GM18505 (cell line): Measurements from ENCODE around the gene KCTD5.

Source experiments
- ATAC-seq: cut with Tn5 transposase; IDR thresholded peaks from one replicate; pipeline ENCODE4 v1.9.1; 2021; ENCODE audit not compliant: unreplicated experiment
- POLR2A ChIP-seq: IDR thresholded peaks from 4 replicates; pipeline ENCODE4 v1.6.1; 2011; ENCODE audit warnings: borderline replicate concordance; ENCODE audit not compliant: insufficient read depth, insufficient read length; ENCODE audit errors: extremely low read depth

The KCTD5 gene

DNA sequence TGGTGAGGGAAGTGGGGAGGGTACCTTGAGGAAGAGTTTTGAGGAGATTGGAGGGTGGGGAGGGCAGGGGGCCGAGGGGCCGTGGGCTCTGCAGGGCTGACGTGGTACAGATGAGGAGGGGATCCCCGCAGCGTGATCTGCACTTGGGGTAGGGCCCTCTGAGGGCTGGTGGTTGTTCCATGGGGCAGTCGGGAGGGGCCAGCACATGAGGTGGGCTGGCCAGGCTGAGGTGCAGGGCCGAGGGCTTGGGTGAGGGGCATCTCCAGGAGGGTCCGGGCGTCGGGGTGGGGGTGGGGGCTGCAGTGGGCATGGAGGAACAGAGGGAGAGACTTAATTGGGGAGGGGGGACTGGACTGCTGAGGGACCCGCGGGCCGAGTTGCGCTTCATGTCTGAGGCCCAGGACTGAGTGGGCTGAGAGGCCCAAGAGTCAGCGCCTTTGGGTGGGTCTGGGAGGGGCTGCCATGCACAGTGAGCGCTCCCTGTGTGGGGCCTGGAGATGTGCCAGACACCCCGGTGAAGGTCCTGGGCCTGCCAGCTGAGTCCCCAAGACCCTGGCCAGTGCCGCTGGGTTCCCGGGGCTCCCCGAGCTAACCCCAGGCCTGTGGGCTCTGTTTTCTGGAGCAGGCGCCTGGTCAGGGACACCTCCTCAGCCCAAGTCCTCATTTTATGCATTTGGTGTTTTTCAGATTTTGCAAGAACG is 24.4 kb downstream of the KCTD5 start:
- no peak for ATAC-seq
- no peak for TF ChIP-seq POLR2A

DNA sequence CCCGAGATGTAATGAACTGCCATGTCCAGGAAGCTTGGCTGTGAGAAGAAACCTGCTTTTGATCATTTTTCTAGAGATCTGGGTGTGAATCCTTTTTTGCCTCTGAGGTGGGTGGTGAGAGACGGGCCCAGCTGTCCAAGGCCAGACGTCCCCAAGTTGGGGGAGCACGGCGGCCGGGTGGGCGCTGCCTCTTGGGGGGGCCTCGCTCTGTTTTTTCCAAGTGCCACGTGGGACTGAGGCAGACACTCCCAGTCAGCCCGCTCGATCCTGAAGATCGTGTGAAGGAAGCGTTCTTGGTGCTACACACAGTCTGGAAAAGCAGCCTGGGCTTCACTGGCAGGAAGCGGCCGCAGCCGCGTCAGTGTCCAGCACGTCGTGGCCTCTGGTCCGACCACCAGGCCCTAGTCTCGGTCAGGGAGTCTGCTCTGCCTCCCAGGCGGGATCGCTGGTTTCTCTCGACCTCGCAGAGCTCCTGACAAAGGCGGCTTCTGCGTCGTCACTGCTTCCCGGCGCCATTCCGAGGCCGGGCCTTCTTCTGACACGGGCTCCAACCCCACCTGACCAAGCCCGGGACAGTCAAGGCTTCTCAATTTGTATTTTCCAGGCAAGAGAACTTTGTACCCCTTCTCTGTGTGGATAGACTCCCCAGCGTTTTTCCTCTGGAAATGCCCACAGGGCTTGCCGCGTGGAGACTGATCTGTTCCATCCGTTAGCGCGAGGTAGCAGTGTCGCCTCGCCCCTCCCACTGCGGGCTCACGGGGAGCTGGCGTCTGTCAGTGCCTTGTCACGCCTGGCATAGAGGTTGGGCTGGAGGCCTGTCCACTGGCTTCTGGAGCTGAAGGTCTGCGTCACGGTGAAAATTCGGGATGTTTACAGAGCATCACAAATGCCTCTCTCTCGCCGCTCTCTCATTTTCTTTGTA is 25.3 kb downstream of the KCTD5 start:
- no peak for ATAC-seq
- TF ChIP-seq POLR2A, result no peak

GRCh38 chr16:2708290-2708639 is 25.9 kb downstream of the KCTD5 start:
- no peak for TF ChIP-seq POLR2A
- ATAC-seq, result no peak

DNA sequence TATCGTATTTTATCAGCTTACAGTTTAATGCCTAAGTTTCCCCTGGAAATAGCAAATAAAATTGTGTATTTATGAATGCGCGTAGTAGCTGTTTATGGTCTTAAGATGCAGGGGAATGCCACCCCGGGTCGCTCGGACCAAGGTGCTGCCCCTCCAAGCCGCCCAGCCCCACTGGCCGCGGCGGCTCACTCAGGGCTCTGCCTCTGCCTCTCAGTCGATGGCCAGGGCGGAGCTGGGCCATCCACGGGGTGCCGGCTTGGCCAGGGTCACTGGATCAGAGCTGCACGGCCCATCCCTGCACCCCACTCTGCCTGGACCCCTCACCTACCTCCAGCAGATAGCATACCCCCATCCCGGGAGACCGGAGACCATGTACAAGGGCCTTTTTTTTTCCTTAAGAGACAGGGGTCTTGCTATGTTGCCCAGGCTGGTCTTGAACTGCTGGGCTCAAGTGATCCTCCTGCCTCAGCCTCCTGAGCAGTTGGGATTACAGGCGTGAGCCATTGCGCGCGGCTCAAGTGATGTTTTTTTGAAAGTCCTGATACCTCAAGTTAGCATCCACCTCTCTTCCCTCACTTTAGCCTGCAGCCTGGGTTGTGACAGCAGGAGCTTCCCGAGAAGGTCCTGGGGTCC is 26.7 kb downstream of the KCTD5 start:
- TF ChIP-seq POLR2A, result no peak
- ATAC-seq, result no peak

- no peak for TF ChIP-seq POLR2A
- ATAC-seq, result no peak
Observed at GRCh38 chr16:2709588-2709984, 27.3 kb downstream of the KCTD5 start.

DNA sequence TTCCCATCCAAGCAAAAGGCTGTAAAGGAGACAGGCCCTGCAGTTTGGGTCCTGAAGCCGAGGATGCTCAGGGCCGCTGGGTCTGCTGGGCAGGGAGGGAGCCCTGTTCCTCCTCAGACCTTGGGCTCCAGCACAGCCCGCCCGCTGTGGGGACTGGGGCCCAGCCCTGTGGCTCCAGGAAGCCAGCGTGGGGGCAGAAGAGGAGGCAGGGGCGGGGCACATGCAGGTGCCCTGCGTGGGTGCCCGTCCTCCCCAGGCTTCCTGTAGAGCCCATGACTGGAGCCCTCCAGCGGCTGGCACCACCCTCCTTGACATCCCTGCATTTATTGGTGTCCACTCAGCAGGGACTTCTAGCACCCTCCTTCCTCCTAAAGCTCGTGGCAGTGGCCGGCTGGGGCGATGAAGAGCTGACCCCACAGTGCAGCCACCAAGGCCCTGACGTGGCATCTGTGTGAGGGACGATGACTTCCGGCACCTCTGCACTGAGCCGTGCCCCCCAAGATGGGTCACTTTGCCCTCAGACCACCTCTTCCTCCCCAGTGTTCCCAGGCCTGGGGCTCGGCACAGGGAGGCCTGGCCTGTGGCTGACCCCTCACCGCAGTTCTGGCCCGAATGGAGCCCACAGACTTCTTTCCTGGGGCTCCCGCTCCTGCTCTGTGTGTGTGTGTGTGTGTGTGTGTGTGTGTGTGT is 27.8 kb downstream of the KCTD5 start:
- no peak for TF ChIP-seq POLR2A
- ATAC-seq, result no peak

DNA sequence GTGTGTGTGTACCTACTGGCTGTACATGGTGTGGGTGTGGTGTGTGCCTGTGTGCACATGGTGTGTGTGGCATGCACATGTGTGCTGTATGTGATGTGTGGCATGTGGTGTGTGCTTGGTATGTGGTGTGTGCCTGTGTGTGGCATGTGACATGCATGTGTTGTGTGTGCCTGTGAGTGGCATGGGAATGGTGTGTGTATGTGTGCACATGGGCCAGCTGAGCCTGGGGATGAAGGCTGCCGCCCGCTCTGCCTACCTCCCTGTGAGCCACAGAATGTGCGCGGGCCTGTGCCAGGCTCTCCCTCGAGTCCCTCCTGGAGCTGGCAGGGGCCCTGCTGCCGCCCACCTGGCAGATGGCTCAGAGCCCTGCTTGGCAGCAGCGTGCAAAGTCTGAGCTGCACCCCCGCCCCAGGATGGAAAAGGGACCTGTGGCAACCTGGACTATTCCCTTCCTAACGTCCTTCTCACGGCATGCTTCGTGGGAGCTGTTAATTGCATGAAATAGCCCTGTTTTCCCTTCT is 28.4 kb downstream of the KCTD5 start:
- no peak for TF ChIP-seq POLR2A
- ATAC-seq, result no peak

GRCh38 chr16:2711370-2712062 is 29.2 kb downstream of the KCTD5 start:
- ATAC-seq, result no peak

GRCh38 chr16:2712063-2712441 is 29.7 kb downstream of the KCTD5 start:
- no peak for ATAC-seq
- TF ChIP-seq POLR2A, result no peak

More at GRCh38 chr16:2711370-2712062, 29.2 kb downstream of the KCTD5 start:
- no peak for TF ChIP-seq POLR2A

- ATAC-seq, result no peak
Observed at GRCh38 chr16:2712546-2712945, 30.2 kb downstream of the KCTD5 start.

DNA sequence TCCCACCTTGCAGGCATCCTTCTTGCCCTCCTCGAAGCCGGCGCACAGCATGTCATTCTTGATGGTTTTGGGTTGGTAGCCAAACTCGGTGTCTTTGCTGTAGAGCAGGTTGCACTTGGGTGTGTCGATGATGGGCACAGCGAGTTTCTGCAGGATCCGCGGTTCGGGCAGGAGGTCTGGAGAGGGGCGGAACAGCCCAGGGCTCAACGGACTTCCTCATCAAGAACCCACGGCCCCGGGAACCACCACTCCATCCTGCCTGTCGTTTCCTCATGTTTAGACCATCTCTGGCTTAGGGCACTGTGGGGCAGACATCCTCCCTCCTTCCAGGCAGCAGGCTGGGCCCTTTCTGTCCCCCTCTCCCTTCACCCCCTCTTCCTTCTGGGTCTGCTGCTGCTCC is 31.2 kb downstream of the KCTD5 start:
- ATAC-seq, result no peak
- TF ChIP-seq POLR2A, result no peak

More at GRCh38 chr16:2712546-2712945, 30.2 kb downstream of the KCTD5 start:
- no peak for TF ChIP-seq POLR2A

- TF ChIP-seq POLR2A, result no peak
- no peak for ATAC-seq
Observed at GRCh38 chr16:2713985-2714774, 31.9 kb downstream of the KCTD5 start.
